GM04504 (cell line): ENCODE results near the gene ANKRD36.
"Not testable (repeated sequence)": the region's sequence is repeated elsewhere in the genome, so short reads cannot be mapped to it uniquely, and the experiment has no call there.

Experiments used
- DNase-seq: peaks from one replicate; pipeline ENCODE4 v3.0.0-alpha.2; 2012; ENCODE audit warnings: low read depth

The ANKRD36 gene

DNA sequence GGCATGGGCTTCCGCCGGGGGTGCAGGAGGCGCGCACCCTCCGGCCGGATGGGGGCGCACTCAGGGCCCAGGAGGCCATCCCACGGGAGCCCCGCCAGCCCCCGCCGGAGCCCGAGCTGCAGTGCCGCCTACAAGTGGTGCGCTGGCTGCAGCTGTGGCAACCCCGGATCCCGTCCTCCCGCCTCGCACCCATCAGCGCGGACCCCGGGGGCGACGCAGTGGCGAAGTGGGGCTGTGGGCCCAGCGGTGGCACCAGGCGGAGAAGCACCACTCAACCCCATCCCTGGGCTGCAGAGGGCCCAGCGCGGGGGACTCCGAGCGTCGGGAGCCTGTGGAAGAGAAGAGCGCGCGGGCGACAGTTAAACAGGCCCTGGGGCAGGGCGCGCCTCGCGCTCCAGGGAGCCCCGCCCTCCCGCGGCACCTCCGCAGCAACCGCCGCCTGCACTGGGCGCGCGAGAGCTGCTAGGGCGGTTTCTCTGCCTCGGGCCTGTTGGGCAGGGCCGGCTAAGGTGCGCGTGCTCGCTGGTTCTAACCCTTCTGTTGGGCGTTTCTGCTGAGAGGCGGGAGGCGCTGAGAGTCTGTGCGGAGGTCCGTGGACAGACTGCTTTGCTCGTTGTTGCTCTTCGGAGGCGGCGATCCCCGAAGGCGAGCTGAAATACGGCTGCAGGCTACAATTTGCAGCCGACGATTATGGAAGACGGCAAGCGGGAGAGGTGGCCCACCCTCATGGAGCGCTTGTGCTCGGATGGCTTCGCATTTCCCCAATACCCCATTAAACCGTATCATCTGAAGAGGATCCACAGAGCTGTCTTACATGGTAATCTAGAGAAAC, at the start of gene ANKRD36:
ANKRD36 (plus strand) TSS at position 104 of the 832 bp plus-strand sequence; CDS start at position 691, 587 bp downstream.
- DNase-seq, result peak; percentile 54

GRCh38 chr2:97066030-97066429, 46.9 kb upstream of the ANKRD36 start:
- not testable (repeated sequence) for DNase-seq

- DNase-seq, result no peak
These were observed 45.5 kb upstream of the ANKRD36 start for GRCh38 chr2:97067279-97068004.

DNA sequence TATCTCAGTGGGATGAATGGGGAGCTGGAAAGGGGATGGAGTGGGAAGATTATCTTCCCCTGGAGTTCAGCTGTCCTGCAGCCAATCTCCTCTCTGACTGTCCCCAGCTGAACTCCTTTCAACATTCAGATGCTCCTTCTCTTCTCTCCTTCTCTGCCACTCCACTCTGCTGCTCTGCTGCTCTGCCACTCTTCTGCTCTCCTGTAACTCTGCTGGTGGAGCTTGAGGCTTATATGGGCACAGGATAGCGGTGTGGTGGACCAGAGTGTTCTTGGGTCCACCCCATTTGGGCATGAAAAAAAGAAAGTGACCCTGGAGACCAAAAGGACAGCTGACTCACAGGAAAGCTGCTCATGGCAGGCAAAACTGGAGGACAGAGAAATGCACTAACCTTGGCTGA, 44.9 kb upstream of the ANKRD36 start:
- DNase-seq, result no peak

GRCh38 chr2:97068722-97069121, 44.2 kb upstream of the ANKRD36 start:
- not testable (repeated sequence) for DNase-seq

- DNase-seq, result not testable (repeated sequence)
These were observed 42.0 kb upstream of the ANKRD36 start for GRCh38 chr2:97070915-97071314.

- DNase-seq, result not testable (repeated sequence)
These were observed 35.7 kb upstream of the ANKRD36 start for GRCh38 chr2:97077213-97077612.

DNA sequence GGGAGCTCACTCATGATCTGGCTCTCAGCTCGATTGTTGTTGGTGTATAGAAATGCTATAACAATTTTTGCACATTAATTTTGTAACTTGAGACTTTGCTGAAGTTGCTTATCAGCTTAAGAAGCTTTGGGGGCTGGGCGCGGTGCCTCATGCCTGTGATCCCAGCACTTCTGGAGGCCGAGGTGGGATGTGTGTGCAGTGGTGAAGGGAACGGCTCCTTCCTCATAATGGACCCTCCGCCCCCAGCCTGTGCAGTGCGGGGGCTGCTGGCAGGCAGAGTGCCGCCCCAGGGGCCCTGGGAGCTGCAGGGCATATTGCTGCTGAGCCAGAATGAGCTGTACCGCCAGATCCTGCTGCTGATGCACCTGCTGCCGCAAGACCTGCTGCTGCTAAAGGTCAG, 32.1 kb upstream of the ANKRD36 start:
- DNase-seq, result not testable (repeated sequence)

DNA sequence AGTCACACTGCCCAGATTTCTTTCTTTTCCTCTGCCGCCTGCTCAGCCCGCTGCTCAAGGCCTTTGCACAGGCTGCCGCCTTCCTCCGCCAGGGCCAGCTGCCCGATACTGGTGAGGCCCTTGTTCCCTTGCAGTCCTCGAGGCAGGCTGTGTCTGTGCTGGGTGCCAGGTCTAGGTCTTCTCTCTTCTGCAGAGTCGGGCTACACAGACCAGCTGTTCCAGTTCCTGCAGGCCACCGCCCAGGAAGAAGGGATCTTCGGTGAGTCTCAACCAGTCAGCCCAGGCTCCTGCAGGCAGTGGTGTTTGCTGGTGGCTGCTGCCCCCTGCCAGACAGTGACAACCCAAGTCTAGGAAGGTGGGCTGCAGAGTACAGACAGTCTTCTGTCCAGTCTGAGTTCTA, 30.7 kb upstream of the ANKRD36 start:
- not testable (repeated sequence) for DNase-seq

GRCh38 chr2:97083516-97083915, 29.4 kb upstream of the ANKRD36 start:
- DNase-seq, result not testable (repeated sequence)

- not testable (repeated sequence) for DNase-seq
These were observed 27.9 kb upstream of the ANKRD36 start for GRCh38 chr2:97085093-97085492.

DNA sequence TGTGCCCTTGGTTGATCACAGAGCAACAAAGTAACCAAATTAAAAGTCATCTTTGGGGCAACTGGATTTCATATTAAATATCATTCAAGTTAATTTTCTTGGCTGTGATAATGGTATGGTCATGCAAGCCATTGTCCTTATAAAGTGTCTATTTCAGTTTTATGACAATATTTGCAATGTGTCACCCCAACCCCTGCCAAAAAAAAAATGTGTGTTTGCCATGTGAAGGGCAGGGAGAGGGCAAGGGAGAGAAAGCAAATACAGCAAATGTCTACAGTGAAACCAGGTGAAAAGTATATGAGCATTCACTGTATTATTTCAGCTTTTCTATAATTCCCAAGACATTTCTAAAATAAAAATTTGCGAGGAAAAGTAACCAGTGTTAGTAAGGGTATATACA, 24.2 kb upstream of the ANKRD36 start:
- DNase-seq, result not testable (repeated sequence)

DNA sequence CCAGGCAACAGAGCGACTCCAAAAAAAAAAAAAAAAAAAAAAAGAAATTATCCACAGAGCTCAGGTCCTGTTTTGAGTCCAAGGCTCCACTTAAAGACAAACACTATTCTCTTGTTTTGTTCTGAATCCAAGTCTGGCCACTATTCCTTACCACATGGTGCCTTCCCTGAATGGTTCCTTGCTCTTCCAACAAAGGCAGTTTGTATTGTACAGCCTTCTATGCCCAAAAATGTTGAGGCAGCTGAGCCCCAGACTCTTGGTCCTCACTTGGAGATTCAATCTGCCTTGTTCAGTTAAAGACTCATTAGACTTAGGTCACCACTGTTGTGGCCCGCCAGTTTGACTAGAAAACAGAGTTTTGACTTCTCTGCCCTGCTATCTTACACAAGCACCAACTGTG, 20.0 kb upstream of the ANKRD36 start:
- DNase-seq, result not testable (repeated sequence)

- DNase-seq, result not testable (repeated sequence)
These were observed 18.8 kb upstream of the ANKRD36 start for GRCh38 chr2:97093983-97094771.

DNA sequence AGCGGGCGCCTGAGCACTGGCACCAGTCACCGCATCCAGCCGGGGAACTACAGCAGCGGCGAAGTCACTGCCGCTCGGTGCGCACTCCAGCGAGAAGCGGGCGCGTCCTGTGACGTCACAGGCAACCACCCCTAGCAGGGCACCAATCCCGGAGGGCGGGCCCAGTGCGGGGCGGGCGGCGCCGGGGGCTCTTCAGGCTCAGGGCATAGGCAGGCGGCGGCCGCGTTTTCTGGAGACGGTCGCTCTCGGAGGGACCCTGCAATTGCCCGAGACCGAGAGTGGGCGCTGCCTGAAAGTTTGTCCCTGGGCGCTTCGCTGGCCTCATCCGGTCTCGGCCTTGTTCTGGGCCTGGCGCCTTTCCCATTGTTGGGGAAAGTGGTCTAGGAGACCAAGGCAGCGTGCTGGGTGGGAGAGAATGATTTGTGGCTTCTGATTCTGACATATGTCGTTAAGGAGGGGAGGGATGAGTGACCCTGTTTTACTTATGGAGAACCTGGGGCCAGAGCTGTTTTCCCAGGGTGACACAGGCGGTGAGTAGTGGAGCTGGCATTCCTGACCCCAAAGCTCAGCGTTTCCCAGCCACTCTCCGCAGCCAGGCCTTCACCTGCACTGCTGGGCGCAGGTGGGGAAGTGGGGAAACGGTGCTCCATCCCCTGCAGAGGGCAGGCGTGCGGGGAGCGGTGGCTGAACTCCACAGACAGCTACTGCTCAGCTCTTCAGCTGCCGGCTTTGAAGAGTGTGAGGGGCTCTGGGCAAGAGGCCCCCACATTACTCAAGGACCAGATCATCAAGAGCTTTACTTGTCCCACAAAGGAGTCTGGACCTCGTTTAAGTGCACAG, 18.0 kb upstream of the ANKRD36 start, which contains the start of gene FAHD2B:
FAHD2B (minus strand) TSS at position 111 of the 840 bp plus-strand sequence. CDS start 3,176 bp downstream, outside the sequence.
- peak; percentile 17 for DNase-seq

GRCh38 chr2:97095661-97096060, 17.3 kb upstream of the ANKRD36 start:
- DNase-seq, result no peak

DNA sequence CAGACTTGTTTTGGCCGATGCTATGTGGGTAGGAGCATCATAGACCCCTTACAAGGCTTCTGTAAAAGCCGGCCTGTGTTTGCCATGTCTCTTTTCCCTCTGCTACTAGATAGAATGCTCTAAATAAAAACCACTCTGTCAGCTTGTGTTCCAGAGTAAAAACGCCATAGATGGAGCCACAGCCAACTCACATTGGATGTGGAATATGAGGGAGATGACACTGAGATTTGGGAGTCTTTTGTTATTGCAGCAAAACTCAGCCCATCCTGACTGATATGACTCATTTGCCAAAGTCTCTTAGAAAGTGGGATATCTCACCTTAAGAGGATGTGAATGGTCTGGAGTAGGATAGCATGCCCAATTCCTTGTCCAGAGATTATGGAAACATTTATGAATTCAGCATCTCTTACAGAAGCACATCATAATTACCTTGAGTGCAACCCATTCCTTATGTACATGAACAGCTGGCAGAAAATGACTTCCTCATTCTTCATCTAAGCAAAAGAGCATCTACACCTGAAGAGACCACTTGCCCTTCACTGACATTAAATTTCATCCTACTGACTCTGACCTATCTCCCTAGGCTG, 14.1 kb upstream of the ANKRD36 start:
- DNase-seq, result not testable (repeated sequence)

- not testable (repeated sequence) for DNase-seq
These were observed 6.1 kb upstream of the ANKRD36 start for GRCh38 chr2:97106878-97107277.

DNA sequence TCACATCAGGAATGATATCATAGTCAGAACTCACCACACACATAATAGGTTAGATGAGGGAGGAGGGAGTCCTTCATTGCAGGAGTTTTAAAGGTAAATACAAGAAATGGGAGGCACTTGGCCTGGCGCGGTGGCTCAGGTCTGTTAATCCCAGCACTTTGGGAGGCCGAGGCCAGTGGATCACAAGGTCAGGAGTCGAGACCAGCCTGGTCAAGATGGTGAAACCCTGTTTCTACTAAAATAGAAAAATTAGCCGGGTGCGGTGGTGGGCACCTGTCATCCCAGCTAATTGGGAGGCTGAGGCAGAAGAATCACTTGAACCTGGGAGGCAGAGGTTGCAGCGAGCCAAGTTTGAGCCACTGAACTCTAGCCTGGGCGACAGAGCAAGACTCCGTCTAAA, 1.7 kb upstream of the ANKRD36 start:
- DNase-seq, result not testable (repeated sequence)

DNA sequence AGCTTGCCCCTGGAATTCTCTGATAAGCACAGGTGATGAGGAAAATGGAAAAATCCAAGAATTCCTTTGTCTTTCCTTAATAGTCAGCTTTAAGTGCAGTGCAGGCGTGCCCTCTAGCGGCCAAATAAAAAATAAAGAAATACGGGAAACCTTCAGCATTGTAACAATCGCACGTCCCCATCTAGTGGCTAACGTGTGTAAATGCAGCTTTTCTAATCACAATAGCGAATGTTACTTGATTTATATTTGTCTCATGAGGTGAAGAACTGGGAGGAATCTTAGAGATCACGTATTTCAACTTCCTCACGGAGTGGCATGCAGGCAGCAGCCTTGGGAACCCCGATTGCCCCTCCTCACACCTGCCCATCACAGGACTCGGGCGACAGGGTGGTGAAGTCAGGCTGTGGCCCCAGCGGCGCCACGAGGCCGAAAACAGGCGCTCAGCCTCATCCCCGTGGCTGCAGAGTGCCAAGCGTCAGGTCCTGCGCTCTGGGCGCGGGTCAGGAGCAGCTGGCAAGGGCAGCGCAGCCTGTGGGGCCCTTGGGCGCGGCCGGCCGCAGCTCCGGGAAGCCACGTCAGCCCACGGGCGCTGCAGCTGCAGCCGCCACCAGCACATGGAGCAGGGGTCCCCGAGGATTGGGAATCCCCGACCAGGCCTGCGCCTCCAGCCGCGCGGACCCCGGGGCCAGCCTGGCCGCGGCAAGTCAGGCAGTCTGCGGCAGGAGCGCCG, 468 bp upstream of the ANKRD36 start:
- DNase-seq, result peak; percentile 3
